ENCODE data around the gene RAB42.
A peak's percentile ranks its signal among the peaks of the same experiment; 100 is the strongest.
"Not testable (repeated sequence)": the region's sequence is repeated elsewhere in the genome, so short reads cannot be mapped to it uniquely, and the experiment has no call there.

RAB42 gene

GRCh38 chr1:28586585-28587391, 5.3 kb upstream of the RAB42 start:
- not testable (repeated sequence) for DNase-seq

GRCh38 chr1:28592321-28593071, 431 bp downstream of the RAB42 start:
- no peak for DNase-seq

GRCh38 chr1:28593988-28594356, 1.9 kb downstream of the RAB42 start:
- not testable (repeated sequence) for DNase-seq

- not testable (repeated sequence) for DNase-seq
Measured at GRCh38 chr1:28594686-28595411, 2.8 kb downstream of the RAB42 start.

- no peak for DNase-seq
Measured at GRCh38 chr1:28595412-28596191, 3.5 kb downstream of the RAB42 start.

- not testable (repeated sequence) for DNase-seq
Measured at GRCh38 chr1:28596276-28596675, 4.2 kb downstream of the RAB42 start.

- DNase-seq = peak; percentile 89
Measured at GRCh38 chr1:28601696-28602095, 9.6 kb downstream of the RAB42 start.

GRCh38 chr1:28602536-28603439, 10.7 kb downstream of the RAB42 start:
- DNase-seq = peak; percentile 76

- no peak for DNase-seq
Measured at GRCh38 chr1:28604411-28604810, 12.3 kb downstream of the RAB42 start.

GRCh38 chr1:28604962-28605361, 12.9 kb downstream of the RAB42 start:
- DNase-seq = no peak

- DNase-seq = no peak
Measured at GRCh38 chr1:28606771-28607170, 14.7 kb downstream of the RAB42 start.

- no peak for DNase-seq
Measured at GRCh38 chr1:28613175-28613574, 21.1 kb downstream of the RAB42 start.

GRCh38 chr1:28631713-28632112, 39.6 kb downstream of the RAB42 start:
- DNase-seq = no peak

GRCh38 chr1:28632560-28632959, 40.5 kb downstream of the RAB42 start:
- DNase-seq = no peak

- DNase-seq = peak; percentile 18
Measured at GRCh38 chr1:28640766-28641165, 48.7 kb downstream of the RAB42 start.

GRCh38 chr1:28642056-28642846, 50.2 kb downstream of the RAB42 start:
- DNase-seq = peak; percentile 12

GRCh38 chr1:28642847-28643635, 51.0 kb downstream of the RAB42 start, which contains the start of gene TAF12:
TSS of gene TAF12 (minus strand) at chr1:28643067. CDS start at chr1:28622081, 20,986 bp downstream.
- DNase-seq = peak; percentile 96

GRCh38 chr1:28644494-28644893, 52.4 kb downstream of the RAB42 start:
- DNase-seq = no peak

Measured in fibroblast of skin of right biceps (primary cell).